H1 (cell line): ENCODE results near the gene EXOSC5. TPM values are rescaled to one million over a fixed set of nuclear protein-coding genes. Genes with fewer than 3 reads are reported as not detected.

Experiments used
- CTCF ChIA-PET: fragments of 300-600 bp; sonication (Branson Sonifier 250); formaldehyde crosslinking; loops from one replicate; lab custom pipeline; 2021; ENCODE audit not compliant: partially characterized antibody; lab: Charles Lee
- POLR2A ChIA-PET: fragments of 300-600 bp; sonication (Branson Sonifier 250); formaldehyde crosslinking; loops from one replicate; lab custom pipeline; 2021; ENCODE audit warnings: inconsistent platforms; ENCODE audit not compliant: partially characterized antibody; lab: Charles Lee
- DNase-seq, 2 experiments: peaks; one replicate each; pipeline versions ENCODE4 v3.0.0 to v3.0.0-alpha.2; 2010 to 2022; ENCODE audit warnings: low spot score in 2 of 2, low read depth in 1 of 2, mixed read lengths in 1 of 2
- FAIRE-seq: peaks from 2 replicates; lab custom pipeline; 2011; peaks lifted over from hg19 to GRCh38; lab: Jason Lieb, UNC
- H2AFZ ChIP-seq: 2 replicates; pipeline ENCODE4 v1.8.1; 2012; ENCODE audit warnings: low read length, inconsistent platforms
- H2AK5ac ChIP-seq: 2 replicates; pipeline ENCODE4 v1.6.1; 2013; ENCODE audit warnings: low read depth, low read length
- H2BK120ac ChIP-seq: replicated peaks from 2 replicates; pipeline ENCODE3; 2013; ENCODE audit warnings: low read depth, low read length, inconsistent platforms
- H2BK12ac ChIP-seq: 2 replicates; pipeline ENCODE4 v1.6.1; 2013; ENCODE audit warnings: low read depth, low read length
- H2BK15ac ChIP-seq: 2 replicates; pipeline ENCODE4 v1.6.1; 2013; ENCODE audit warnings: low read length
- H2BK20ac ChIP-seq: 2 replicates; pipeline ENCODE4 v1.6.1; 2013; ENCODE audit warnings: low read length
- H2BK5ac ChIP-seq: 2 replicates; pipeline ENCODE4 v1.6.1; 2013; ENCODE audit warnings: low read depth, low read length
- H3K14ac ChIP-seq: 2 replicates; pipeline ENCODE4 v1.6.1; 2013; ENCODE audit warnings: inconsistent platforms; ENCODE audit not compliant: insufficient read length
- H3K18ac ChIP-seq: 2 replicates; pipeline ENCODE4 v1.6.1; 2013; ENCODE audit warnings: low read length; ENCODE audit errors: extremely low read depth
- H3K23ac ChIP-seq: 2 replicates; pipeline ENCODE4 v1.6.1; 2013; ENCODE audit warnings: inconsistent platforms; ENCODE audit not compliant: insufficient read length
- H3K23me2 ChIP-seq: 2 replicates; pipeline ENCODE4 v1.6.1; 2013; ENCODE audit warnings: low read depth, low read length
- H3K27ac ChIP-seq: 2 replicates; pipeline ENCODE4 v1.6.1; 2011; ENCODE audit warnings: low read depth, low read length, inconsistent platforms
- H3K27me3 ChIP-seq, 4 experiments: replicated peaks in 1 of 4; 1 replicate in 1 of 4; 2 replicates in 3 of 4; pipeline versions ENCODE4 v1.6.1 to v1.8.1; 2011 to 2013; ENCODE audit warnings: low read length in 3 of 4, mild to moderate bottlenecking in 3 of 4, inconsistent platforms in 2 of 4, mixed read lengths in 2 of 4, moderate library complexity in 1 of 4; ENCODE audit not compliant: control insufficient read depth in 3 of 4, insufficient read depth in 3 of 4; ENCODE audit errors: extremely low read depth in 1 of 4
- H3K36me3 ChIP-seq, 4 experiments: 2 replicates each; pipeline versions ENCODE4 v1.6.1 to v1.8.1; 2011 to 2013; ENCODE audit warnings: mild to moderate bottlenecking in 4 of 4, low read length in 3 of 4, moderate library complexity in 2 of 4, control low read depth in 1 of 4, inconsistent platforms in 1 of 4; ENCODE audit not compliant: insufficient read depth in 4 of 4, control insufficient read depth in 2 of 4
- H3K4ac ChIP-seq: replicated peaks from 2 replicates; pipeline ENCODE3; 2013; ENCODE audit warnings: low read length, low read depth, mixed read lengths, inconsistent platforms; ENCODE audit not compliant: insufficient read length
- H3K4me1 ChIP-seq, 4 experiments: replicated peaks in 1 of 4; 1 replicate in 1 of 4; 2 replicates in 3 of 4; pipeline versions ENCODE4 v1.6.1 to v1.8.1; 2011 to 2013; ENCODE audit warnings: low read length in 3 of 4, inconsistent platforms in 2 of 4, mixed read lengths in 1 of 4; ENCODE audit not compliant: insufficient read depth in 4 of 4, control insufficient read depth in 3 of 4
- H3K4me2 ChIP-seq, 2 experiments: 2 replicates each; pipeline versions ENCODE4 v1.6.1 to v1.8.1; 2011 to 2013; ENCODE audit warnings: low read depth in 2 of 2, low read length in 2 of 2, control low read depth in 1 of 2, inconsistent platforms in 1 of 2, mild to moderate bottlenecking in 1 of 2; ENCODE audit not compliant: insufficient read depth in 1 of 2
- H3K4me3 ChIP-seq, 4 experiments: fragments of 200-600, 300-600 bp in 1 of 4; sonication (generic), shearing (Covaris generic), sonication (Bioruptor Twin) in 1 of 4; 2 replicates each; pipeline versions ENCODE4 v1.5.1 to v1.8.1; 2011 to 2016; ENCODE audit warnings: low read length in 4 of 4, low read depth in 3 of 4, control low read depth in 2 of 4, inconsistent platforms in 2 of 4, mild to moderate bottlenecking in 2 of 4, mixed read lengths in 1 of 4, moderate library complexity in 1 of 4; ENCODE audit not compliant: insufficient read depth in 2 of 4; ENCODE audit errors: extremely low read depth in 1 of 4
- H3K56ac ChIP-seq: replicated peaks from 2 replicates; pipeline ENCODE3; 2013; ENCODE audit warnings: low read depth, mild to moderate bottlenecking, mixed read lengths, low read length, inconsistent platforms; ENCODE audit not compliant: insufficient read length
- H3K79me1 ChIP-seq: 2 replicates; pipeline ENCODE4 v1.6.1; 2013; ENCODE audit warnings: low read depth, low read length, control low read depth
- H3K79me2 ChIP-seq, 2 experiments: 2 replicates each; pipeline versions ENCODE4 v1.6.1 to v1.8.1; 2012 to 2013; ENCODE audit warnings: low read length in 2 of 2, mild to moderate bottlenecking in 2 of 2, inconsistent platforms in 1 of 2; ENCODE audit not compliant: insufficient read depth in 2 of 2, control insufficient read depth in 1 of 2
- H3K9ac ChIP-seq, 4 experiments: replicated peaks in 1 of 4; 1 replicate in 1 of 4; 2 replicates in 3 of 4; pipeline versions ENCODE4 v1.6.1 to v1.8.1; 2011 to 2013; ENCODE audit warnings: low read depth in 3 of 4, low read length in 3 of 4, control low read depth in 2 of 4, mild to moderate bottlenecking in 2 of 4, moderate library complexity in 2 of 4, inconsistent platforms in 1 of 4; ENCODE audit errors: extremely low read depth in 1 of 4
- H3K9me3 ChIP-seq, 2 experiments: 2 replicates each; pipeline versions ENCODE4 v1.6.1 to v1.8.1; 2012 to 2013; ENCODE audit warnings: mild to moderate bottlenecking in 2 of 2, moderate library complexity in 2 of 2, control low read depth in 1 of 2, inconsistent platforms in 1 of 2, low read depth in 1 of 2, low read length in 1 of 2, mixed read lengths in 1 of 2; ENCODE audit not compliant: insufficient read depth in 2 of 2
- H4K20me1 ChIP-seq, 2 experiments: replicated peaks in 1 of 2; 2 replicates each; pipeline versions ENCODE3 to v1.8.1; 2011 to 2013; ENCODE audit warnings: inconsistent platforms in 2 of 2, low read length in 2 of 2, mild to moderate bottlenecking in 1 of 2; ENCODE audit not compliant: insufficient read depth in 2 of 2, control insufficient read depth in 1 of 2
- H4K5ac ChIP-seq: 2 replicates; pipeline ENCODE4 v1.6.1; 2013; ENCODE audit warnings: low read length, low read depth, mixed read lengths, inconsistent platforms; ENCODE audit not compliant: insufficient read length
- H4K8ac ChIP-seq: 2 replicates; pipeline ENCODE4 v1.8.0; 2013; ENCODE audit warnings: mild to moderate bottlenecking, moderate library complexity, low read length, inconsistent platforms; ENCODE audit not compliant: insufficient read depth; ENCODE audit errors: extremely low read depth
- H4K91ac ChIP-seq: replicated peaks from 2 replicates; pipeline ENCODE3; 2013; ENCODE audit warnings: low read length, mixed read lengths, inconsistent platforms; ENCODE audit not compliant: insufficient read length
- BRCA1 ChIP-seq: IDR thresholded peaks from 2 replicates; pipeline ENCODE4 v1.6.1; 2012; ENCODE audit warnings: low read depth, low read length, improper control_type of control experiment
- KDM5A ChIP-seq: fragments of 200-600 bp; IDR thresholded peaks from 2 replicates; pipeline ENCODE4 v1.7.1; 2012; ENCODE audit warnings: mild to moderate bottlenecking, low read length, inconsistent platforms, mixed read lengths
- MAFK ChIP-seq: IDR thresholded peaks from 2 replicates; pipeline ENCODE4 v1.6.1; 2012; ENCODE audit warnings: low read depth, mild to moderate bottlenecking, improper control_type of control experiment, low read length
- POU5F1 ChIP-seq: IDR thresholded peaks from 2 replicates; pipeline ENCODE4 v1.6.1; 2011; ENCODE audit warnings: low read depth, mild to moderate bottlenecking, low read length, moderate library complexity
- SP1 ChIP-seq: IDR thresholded peaks from 2 replicates; pipeline ENCODE4 v1.6.1; 2011; ENCODE audit warnings: low read depth, low read length
- SRF ChIP-seq: IDR thresholded peaks from 2 replicates; pipeline ENCODE4 v1.6.1; 2011; ENCODE audit warnings: mild to moderate bottlenecking, low read depth, low read length, moderate library complexity
- WGBS, 2 experiments: shearing (Covaris generic) in 1 of 2; methylation state at CpG; one replicate each; pipeline versions ENCODE4 v1.1.6 to v1.1.7; 2013 to 2015; ENCODE audit warnings: low lambda C conversion rate in 2 of 2, mixed read lengths in 2 of 2, inconsistent platforms in 1 of 2, low coverage in 1 of 2, missing lambda C conversion rate in 1 of 2; ENCODE audit not compliant: insufficient replicate concordance in 2 of 2, insufficient coverage in 1 of 2, insufficient read length in 1 of 2; ENCODE audit errors: extremely low coverage in 1 of 2, missing lambda C conversion rate in 1 of 2; 5-methylcytosine and 5-hydroxymethylcytosine counted together
- polyA plus RNA-seq, 7 experiments: library from polyadenylated mRNA; depleted of rRNA in 3 of 7; stranded (reverse) in 5 of 7; unstranded in 2 of 7; fragments of >200 nt in 5 of 7; fragments of 200-250 nt in 2 of 7; gene quantifications; 1 replicate in 5 of 7; 2 replicates in 1 of 7; 4 replicates in 1 of 7; pipeline versions ENCODE4 v1.2.1 to v1.2.3, GENCODE V29; 2011 to 2013; ENCODE audit warnings: missing spikeins in 2 of 7, mixed read lengths in 2 of 7
- total RNA-seq: library from RNA; stranded (reverse); fragmentation: NEBNext Ultra II Directional; extraction: Animal tissue kit (Norgen Biotek cat#: 25700); gene quantifications from 2 replicates; pipeline ENCODE4 v1.2.1, GENCODE V29; 2021

The EXOSC5 gene
- total and polyA plus RNA-seq, 2 of the 8 experiments (the other 6 are each of a cell fraction or from before 2014, with no cell fraction given), result 56.2 to 92.8 TPM

DNA sequence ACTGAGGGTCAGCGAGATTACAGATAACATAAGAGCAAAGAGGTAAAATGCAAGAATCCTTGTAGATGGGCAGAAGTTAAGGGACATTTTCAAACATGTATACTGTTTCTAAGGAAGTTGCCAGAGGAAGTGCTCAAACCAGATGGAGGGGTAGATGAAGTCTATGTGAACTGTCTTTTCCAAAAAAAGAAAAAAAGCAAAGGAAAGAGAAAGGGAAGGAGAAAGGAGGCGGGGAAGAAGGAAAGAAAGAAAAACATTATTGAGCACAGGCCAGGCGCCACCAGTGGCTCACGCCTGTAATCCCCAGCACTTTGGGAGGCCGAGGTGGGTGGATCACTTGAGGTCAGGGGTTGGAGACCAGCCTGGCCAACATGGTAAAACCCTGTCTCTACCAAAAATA, 37.3 kb upstream of the EXOSC5 start:
- Histone ChIP-seq H3K4me3 (no peak overlapping the region), H3K4me1 (no peaks in the 10 kb centered on the region), H3K9ac (no peak overlapping the region), H4K5ac (no peak overlapping the region), H2BK120ac (no peak overlapping the region), H3K9me3 (no peaks in the 10 kb centered on the region), H2BK15ac (no peak overlapping the region), H4K20me1 (peaks cover 0 to 15% of the 10 kb centered on the region in 2 experiments), H2AFZ (no peak overlapping the region), H2BK5ac (no peak overlapping the region), H3K27me3 (no peaks in the 10 kb centered on the region), H3K27ac (no peak overlapping the region), H2AK5ac (no peak overlapping the region), H3K14ac (no peak overlapping the region), H3K23ac (no peak overlapping the region), H3K36me3 (peaks cover 9 to 25% (median 21%) of the 10 kb centered on the region in 4 experiments; a peak in 7 of 8 replicates), H3K56ac (no peak overlapping the region), H2BK12ac (no peak overlapping the region), H3K4me2 (no peak overlapping the region), H3K79me2 (peaks cover 0 to 8% of the 10 kb centered on the region in 2 experiments; a peak in 1 of 4 replicates), H4K8ac (no peak overlapping the region), H3K79me1 (0 out of 2 replicates have a peak, but pooled peaks cover 4% of the 10 kb centered on the region), H3K18ac (no peak overlapping the region), H4K91ac (no peak overlapping the region), H3K23me2 (peaks cover 6% of the 10 kb centered on the region; the same call in 1 of the 2 replicates), H3K4ac (no peak overlapping the region), H2BK20ac (no peak overlapping the region)
- FAIRE-seq (no peak), DNase-seq (no peak)
- CTCF ChIA-PET, result interaction anchor here (0.6 to 4.1 kb wide), 5 partner anchors 15 to 131 kb away, joined by 3 to 21 read pairs (median 3); no protein-coding TSS in a partner anchor
- POLR2A ChIA-PET, result interaction anchor here (0.9 to 2.2 kb wide), 3 partner anchors 10 to 28 kb away, joined by 3 to 7 read pairs (median 3); no protein-coding TSS in a partner anchor
- no peak for TF ChIP-seq SRF
- no peak for TF ChIP-seq BRCA1
- no peak for TF ChIP-seq POU5F1
- no peak for TF ChIP-seq KDM5A
- no peak for TF ChIP-seq MAFK
- TF ChIP-seq SP1, result no peak
- WGBS, 2 experiments, result 88% methylated on average over 5 of the region's 5 CpGs; no CpG with 5 or more reads in 1 of the 2 experiments
